ENCODE measurements around the gene KCNH8. TPM values are rescaled to one million over a fixed set of nuclear protein-coding genes. Genes with fewer than 3 reads are reported as not detected.

KCNH8 gene
- total RNA-seq, 2 donors from 2014 or later = 0.75 TPM; not detected in 1

DNA sequence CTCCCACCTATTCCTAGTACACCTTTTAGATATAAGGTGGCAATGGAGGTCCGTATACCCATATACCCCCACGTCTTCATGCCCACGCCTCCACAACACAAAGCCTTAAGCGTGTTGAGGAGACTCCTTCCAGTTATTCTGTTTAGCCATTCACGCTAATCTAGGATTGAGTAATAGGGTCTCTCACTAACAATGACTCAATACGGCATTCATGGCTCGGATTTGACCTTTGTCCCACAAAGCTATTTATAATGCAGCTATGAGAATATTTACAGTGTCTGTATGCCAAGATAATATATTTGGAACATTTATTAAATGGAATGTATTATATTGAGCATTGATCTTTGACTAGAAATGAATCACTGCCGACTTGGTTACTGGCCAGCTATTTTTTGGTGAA is 215.8 kb downstream of the KCNH8 start:
- ATAC-seq = no peak
- H3K9me3 ChIP-seq (ENCODE audit: control insufficient read depth, low read length, poor library complexity, severe bottlenecking) = no peaks in the 10 kb centered on the region
- H3K27me3 Mint-ChIP-seq = no peaks in the 10 kb centered on the region
- H3K4me3 Mint-ChIP-seq = no peak overlapping the region
- no peaks in the 10 kb centered on the region for H3K4me1 Mint-ChIP-seq
- H3K27ac Mint-ChIP-seq = no peak overlapping the region
- no peaks in the 10 kb centered on the region for H3K36me3 Mint-ChIP-seq (ENCODE audit: low read depth)
- DNase-seq = no peak

DNA sequence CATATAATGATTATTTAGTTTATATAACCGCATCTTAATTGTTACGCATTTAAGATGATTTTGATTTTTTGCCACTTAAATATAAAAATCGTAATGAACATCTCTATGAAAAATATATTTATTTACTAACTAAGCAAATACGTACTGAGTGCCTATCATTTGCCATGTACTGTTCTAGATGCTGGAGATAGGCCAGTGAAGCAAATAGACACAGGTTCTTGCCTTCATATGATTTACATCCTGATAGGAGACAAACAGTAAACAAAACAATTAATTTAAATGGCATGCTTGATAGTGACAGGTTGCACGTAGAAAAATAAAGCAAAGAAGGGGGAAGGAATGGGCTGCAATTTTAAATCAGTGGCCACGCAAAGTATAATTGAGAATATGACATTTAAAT is 217.2 kb downstream of the KCNH8 start:
- Mint-ChIP-seq H3K27me3 (no peaks in the 10 kb centered on the region), H3K27ac (no peak overlapping the region), H3K4me3 (no peak overlapping the region), H3K36me3 (ENCODE audit: low read depth) (no peaks in the 10 kb centered on the region), H3K4me1 (no peaks in the 10 kb centered on the region)
- DNase-seq = no peak
- ATAC-seq = no peak
- no peaks in the 10 kb centered on the region for H3K9me3 ChIP-seq (ENCODE audit: control insufficient read depth, low read length, poor library complexity, severe bottlenecking)

DNA sequence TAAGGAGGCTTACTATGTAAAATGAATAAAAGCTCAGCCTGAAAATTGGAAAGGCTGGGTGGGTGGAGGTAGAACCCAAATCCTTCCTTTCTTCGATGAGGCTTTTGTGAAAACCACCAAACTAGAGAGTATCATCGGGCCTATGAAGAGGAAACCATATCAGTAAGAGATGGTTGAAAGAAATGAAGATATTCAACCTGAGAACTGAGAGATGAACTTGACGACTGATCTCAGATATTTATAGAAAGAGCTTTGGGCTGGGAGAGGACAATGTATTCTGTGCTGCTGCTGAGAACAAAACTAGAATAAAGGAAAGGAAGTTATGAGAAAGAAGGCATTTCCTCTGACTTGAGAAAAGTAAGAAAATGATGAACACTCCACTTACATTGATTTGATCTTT is 236.6 kb downstream of the KCNH8 start:
- no peak for ATAC-seq
- H3K9me3 ChIP-seq (ENCODE audit: control insufficient read depth, low read length, poor library complexity, severe bottlenecking) = no peaks in the 10 kb centered on the region
- no peak for DNase-seq
- Mint-ChIP-seq H3K4me1 (peaks cover 2% of the 10 kb centered on the region), H3K27ac (no peak overlapping the region), H3K27me3 (no peaks in the 10 kb centered on the region), H3K4me3 (no peak overlapping the region), H3K36me3 (ENCODE audit: low read depth) (no peaks in the 10 kb centered on the region)

- Mint-ChIP-seq H3K36me3 (ENCODE audit: low read depth) (no peaks in the 10 kb centered on the region), H3K27me3 (no peaks in the 10 kb centered on the region), H3K4me1 (no peaks in the 10 kb centered on the region), H3K4me3 (no peak overlapping the region), H3K27ac (no peak overlapping the region)
- H3K9me3 ChIP-seq (ENCODE audit: control insufficient read depth, low read length, poor library complexity, severe bottlenecking) = no peaks in the 10 kb centered on the region
- DNase-seq (no peak), ATAC-seq (no peak)
Observed at GRCh38 chr3:19392150-19392549, 243.8 kb downstream of the KCNH8 start.

DNA sequence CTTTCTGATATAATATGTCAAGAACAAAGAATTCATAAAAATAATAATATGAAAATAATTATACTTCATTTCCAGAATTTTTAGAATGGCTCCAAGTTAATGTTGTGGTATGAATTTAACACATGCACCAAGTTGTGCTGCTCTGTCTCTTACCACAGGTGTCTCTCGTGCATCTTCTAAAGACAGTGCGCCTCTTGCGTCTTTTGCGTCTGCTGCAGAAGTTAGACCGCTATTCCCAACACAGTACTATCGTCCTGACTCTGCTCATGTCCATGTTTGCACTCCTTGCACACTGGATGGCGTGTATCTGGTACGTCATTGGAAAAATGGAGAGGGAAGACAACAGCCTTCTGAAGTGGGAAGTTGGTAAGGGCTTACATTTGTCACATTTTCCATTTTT is 246.6 kb downstream of the KCNH8 start:
- Mint-ChIP-seq H3K4me3 (no peak overlapping the region), H3K4me1 (no peaks in the 10 kb centered on the region), H3K27ac (no peak overlapping the region), H3K36me3 (ENCODE audit: low read depth) (no peaks in the 10 kb centered on the region), H3K27me3 (no peaks in the 10 kb centered on the region)
- DNase-seq = no peak
- no peaks in the 10 kb centered on the region for H3K9me3 ChIP-seq (ENCODE audit: control insufficient read depth, low read length, poor library complexity, severe bottlenecking)
- no peak for ATAC-seq

DNA sequence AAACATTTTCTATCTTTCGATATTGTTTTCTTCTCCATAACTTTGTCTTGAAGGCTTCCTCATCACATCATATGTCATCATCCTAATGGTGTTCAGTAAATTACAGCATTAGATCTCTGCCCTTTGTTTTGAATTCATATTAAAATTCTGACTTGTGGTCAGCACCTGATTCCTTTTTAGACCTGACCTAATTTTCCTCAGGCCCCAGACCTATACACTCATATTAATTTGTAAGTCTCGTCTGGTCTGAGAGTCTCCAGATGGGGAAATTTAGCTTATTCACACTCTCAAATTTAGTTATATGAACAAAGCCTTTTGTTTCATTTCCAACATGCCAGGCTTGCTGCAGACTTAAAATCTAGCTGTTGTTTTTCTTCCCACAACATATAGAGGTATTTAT is 248.4 kb downstream of the KCNH8 start:
- H3K4me1 Mint-ChIP-seq = no peaks in the 10 kb centered on the region
- H3K4me3 Mint-ChIP-seq = no peak overlapping the region
- DNase-seq (no peak), ATAC-seq (no peak)
- no peak overlapping the region for H3K27ac Mint-ChIP-seq
- no peaks in the 10 kb centered on the region for H3K27me3 Mint-ChIP-seq
- no peaks in the 10 kb centered on the region for H3K36me3 Mint-ChIP-seq (ENCODE audit: low read depth)
- H3K9me3 ChIP-seq (ENCODE audit: control insufficient read depth, low read length, poor library complexity, severe bottlenecking) = no peaks in the 10 kb centered on the region

- no peak for DNase-seq
- Mint-ChIP-seq H3K36me3 (ENCODE audit: low read depth) (no peaks in the 10 kb centered on the region), H3K27ac (no peak overlapping the region), H3K4me3 (no peak overlapping the region), H3K27me3 (no peaks in the 10 kb centered on the region), H3K4me1 (no peaks in the 10 kb centered on the region)
- ATAC-seq = no peak
- H3K9me3 ChIP-seq (ENCODE audit: control insufficient read depth, low read length, poor library complexity, severe bottlenecking) = no peaks in the 10 kb centered on the region
Observed at GRCh38 chr3:19399356-19399755, 251.0 kb downstream of the KCNH8 start.

DNA sequence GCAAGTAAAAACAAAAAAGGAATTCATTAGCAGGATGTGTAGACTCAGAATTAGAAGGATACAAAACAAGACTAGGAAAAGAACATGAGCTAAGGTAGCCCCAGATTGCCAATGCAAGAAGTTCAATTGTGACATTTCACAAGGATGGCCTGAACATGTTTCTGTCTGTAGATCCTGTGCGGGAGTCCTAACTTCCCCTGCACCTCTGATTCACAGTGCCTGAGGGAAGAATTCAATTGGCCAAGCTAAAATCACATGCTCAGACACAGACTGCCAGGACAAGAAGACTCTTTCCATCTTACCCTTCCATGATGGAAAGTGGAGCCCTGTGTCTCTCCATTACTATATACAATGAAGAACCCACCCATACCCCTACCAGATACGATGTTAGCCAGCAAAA is 251.5 kb downstream of the KCNH8 start:
- no peaks in the 10 kb centered on the region for H3K27me3 Mint-ChIP-seq
- no peaks in the 10 kb centered on the region for H3K36me3 Mint-ChIP-seq (ENCODE audit: low read depth)
- DNase-seq (no peak), ATAC-seq (no peak)
- H3K4me1 Mint-ChIP-seq = no peaks in the 10 kb centered on the region
- no peaks in the 10 kb centered on the region for H3K9me3 ChIP-seq (ENCODE audit: control insufficient read depth, low read length, poor library complexity, severe bottlenecking)
- H3K4me3 Mint-ChIP-seq = no peak overlapping the region
- H3K27ac Mint-ChIP-seq = no peak overlapping the region

DNA sequence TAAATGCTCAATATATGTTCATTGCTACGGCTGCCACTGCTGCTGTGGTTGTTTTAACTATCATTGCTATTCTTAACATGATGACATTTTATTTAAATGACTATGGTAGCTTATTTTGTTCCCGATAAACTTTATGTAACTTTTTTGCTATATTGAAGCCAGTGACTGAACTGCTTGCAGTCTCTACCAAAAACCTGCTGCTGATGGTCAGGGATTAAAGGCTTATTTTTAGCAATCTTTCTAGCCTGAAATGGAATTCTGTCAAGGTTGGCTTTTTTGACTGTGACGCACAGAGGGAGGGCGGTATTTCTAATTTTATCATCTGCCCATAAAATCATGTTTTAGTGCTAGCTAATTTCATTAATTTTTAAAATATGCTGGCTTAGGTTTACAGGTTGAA is 271.8 kb downstream of the KCNH8 start:
- Mint-ChIP-seq H3K4me1 (no peaks in the 10 kb centered on the region), H3K27me3 (no peaks in the 10 kb centered on the region), H3K4me3 (no peak overlapping the region), H3K36me3 (ENCODE audit: low read depth) (no peaks in the 10 kb centered on the region), H3K27ac (no peak overlapping the region)
- no peaks in the 10 kb centered on the region for H3K9me3 ChIP-seq (ENCODE audit: control insufficient read depth, low read length, poor library complexity, severe bottlenecking)
- ATAC-seq (no peak), DNase-seq (no peak)

GRCh38 chr3:19425825-19426224 is 277.5 kb downstream of the KCNH8 start:
- ATAC-seq = no peak
- Mint-ChIP-seq H3K36me3 (ENCODE audit: low read depth) (no peaks in the 10 kb centered on the region), H3K4me3 (no peak overlapping the region)

GRCh38 chr3:19427422-19428149 is 279.3 kb downstream of the KCNH8 start:
- H3K4me1 Mint-ChIP-seq = no peaks in the 10 kb centered on the region
- ATAC-seq (no peak), DNase-seq (no peak)
- no peak overlapping the region for H3K4me3 Mint-ChIP-seq
- H3K9me3 ChIP-seq (ENCODE audit: control insufficient read depth, low read length, poor library complexity, severe bottlenecking) = no peaks in the 10 kb centered on the region
- no peaks in the 10 kb centered on the region for H3K27me3 Mint-ChIP-seq
- no peak overlapping the region for H3K27ac Mint-ChIP-seq
- H3K36me3 Mint-ChIP-seq (ENCODE audit: low read depth) = no peaks in the 10 kb centered on the region

More at GRCh38 chr3:19425825-19426224, 277.5 kb downstream of the KCNH8 start:
- Mint-ChIP-seq H3K27ac (no peak overlapping the region), H3K27me3 (no peaks in the 10 kb centered on the region), H3K4me1 (no peaks in the 10 kb centered on the region)
- DNase-seq = no peak
- no peaks in the 10 kb centered on the region for H3K9me3 ChIP-seq (ENCODE audit: control insufficient read depth, low read length, poor library complexity, severe bottlenecking)

DNA sequence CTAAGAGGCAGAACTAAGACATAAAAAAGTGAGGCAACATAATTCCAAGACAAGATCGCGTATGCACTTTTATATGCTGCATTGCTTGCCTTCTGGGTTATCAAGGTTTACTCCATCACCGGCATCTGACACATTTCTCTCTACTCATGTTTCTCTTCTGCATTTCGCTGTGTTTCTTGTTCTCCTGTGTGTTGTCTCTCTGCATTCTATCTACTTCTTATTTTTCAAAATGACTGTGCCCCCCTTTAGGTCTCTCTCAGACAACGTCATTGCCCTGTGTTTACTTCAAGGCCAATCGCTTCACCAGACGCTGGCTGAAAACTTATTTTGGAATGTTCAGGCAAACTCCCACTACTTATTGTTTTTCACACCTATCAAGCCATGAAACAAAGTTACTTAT is 280.4 kb downstream of the KCNH8 start:
- no peak for DNase-seq
- H3K9me3 ChIP-seq (ENCODE audit: control insufficient read depth, low read length, poor library complexity, severe bottlenecking) = no peaks in the 10 kb centered on the region
- H3K4me1 Mint-ChIP-seq = no peaks in the 10 kb centered on the region
- no peak overlapping the region for H3K4me3 Mint-ChIP-seq
- no peak overlapping the region for H3K27ac Mint-ChIP-seq
- H3K36me3 Mint-ChIP-seq (ENCODE audit: low read depth) = no peaks in the 10 kb centered on the region
- H3K27me3 Mint-ChIP-seq = no peaks in the 10 kb centered on the region
- ATAC-seq = no peak

DNA sequence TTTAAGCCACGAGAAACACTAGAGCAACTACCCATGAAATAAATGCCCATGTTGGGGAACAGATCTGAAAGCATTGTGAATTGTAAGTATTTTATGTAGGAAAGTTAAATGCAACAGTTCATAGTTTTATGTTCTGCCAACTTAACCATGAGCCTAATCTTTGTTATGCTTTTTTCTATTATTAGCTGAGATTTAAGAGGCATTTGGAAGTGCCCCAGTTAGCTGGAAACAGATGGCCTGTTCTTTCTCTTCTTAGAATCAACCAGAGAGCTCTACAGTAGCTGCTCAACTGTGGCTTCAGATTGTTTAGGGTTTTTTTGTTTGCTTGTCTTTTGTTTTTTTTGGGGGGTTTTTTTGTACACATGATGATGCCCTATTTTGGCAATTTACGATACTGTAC is 284.4 kb downstream of the KCNH8 start:
- no peaks in the 10 kb centered on the region for H3K9me3 ChIP-seq (ENCODE audit: control insufficient read depth, low read length, poor library complexity, severe bottlenecking)
- no peaks in the 10 kb centered on the region for H3K4me1 Mint-ChIP-seq
- H3K36me3 Mint-ChIP-seq (ENCODE audit: low read depth) = no peaks in the 10 kb centered on the region
- ATAC-seq (no peak), DNase-seq (no peak)
- H3K27ac Mint-ChIP-seq = no peak overlapping the region
- no peak overlapping the region for H3K4me3 Mint-ChIP-seq
- no peaks in the 10 kb centered on the region for H3K27me3 Mint-ChIP-seq

- no peak overlapping the region for H3K4me3 Mint-ChIP-seq
- no peaks in the 10 kb centered on the region for H3K9me3 ChIP-seq (ENCODE audit: control insufficient read depth, low read length, poor library complexity, severe bottlenecking)
- ATAC-seq (no peak), DNase-seq (no peak)
- H3K27me3 Mint-ChIP-seq = no peaks in the 10 kb centered on the region
- H3K4me1 Mint-ChIP-seq = no peaks in the 10 kb centered on the region
- no peaks in the 10 kb centered on the region for H3K36me3 Mint-ChIP-seq (ENCODE audit: low read depth)
- no peak overlapping the region for H3K27ac Mint-ChIP-seq
Observed at GRCh38 chr3:19436746-19437145, 288.4 kb downstream of the KCNH8 start.
